DOHH2 (cell line): Measurements from ENCODE around the gene SUPT6H.

ENCODE experiments used
- EZH2phosphoT487 ChIP-seq: fragments of 200-600 bp; sonication (generic); IDR thresholded peaks from 2 replicates; pipeline ENCODE4 v1.6.1; 2017; ENCODE audit warnings: borderline replicate concordance, mild to moderate bottlenecking, antibody characterized with exemption, low read length, moderate library complexity, mixed read lengths
- TF ChIP-seq, protein P1 (sequence below): fragments of 200-600 bp; sonication (generic); IDR thresholded peaks from one replicate; pipeline ENCODE4 v1.5.1; 2014; ENCODE audit warnings: antibody characterized with exemption, mild to moderate bottlenecking, low read depth, low read length; ENCODE audit not compliant: poor library complexity, severe bottlenecking

GRCh38 chr17:28705728-28706334 is 43.8 kb downstream of the SUPT6H start:
- TF ChIP-seq, protein P1, sequence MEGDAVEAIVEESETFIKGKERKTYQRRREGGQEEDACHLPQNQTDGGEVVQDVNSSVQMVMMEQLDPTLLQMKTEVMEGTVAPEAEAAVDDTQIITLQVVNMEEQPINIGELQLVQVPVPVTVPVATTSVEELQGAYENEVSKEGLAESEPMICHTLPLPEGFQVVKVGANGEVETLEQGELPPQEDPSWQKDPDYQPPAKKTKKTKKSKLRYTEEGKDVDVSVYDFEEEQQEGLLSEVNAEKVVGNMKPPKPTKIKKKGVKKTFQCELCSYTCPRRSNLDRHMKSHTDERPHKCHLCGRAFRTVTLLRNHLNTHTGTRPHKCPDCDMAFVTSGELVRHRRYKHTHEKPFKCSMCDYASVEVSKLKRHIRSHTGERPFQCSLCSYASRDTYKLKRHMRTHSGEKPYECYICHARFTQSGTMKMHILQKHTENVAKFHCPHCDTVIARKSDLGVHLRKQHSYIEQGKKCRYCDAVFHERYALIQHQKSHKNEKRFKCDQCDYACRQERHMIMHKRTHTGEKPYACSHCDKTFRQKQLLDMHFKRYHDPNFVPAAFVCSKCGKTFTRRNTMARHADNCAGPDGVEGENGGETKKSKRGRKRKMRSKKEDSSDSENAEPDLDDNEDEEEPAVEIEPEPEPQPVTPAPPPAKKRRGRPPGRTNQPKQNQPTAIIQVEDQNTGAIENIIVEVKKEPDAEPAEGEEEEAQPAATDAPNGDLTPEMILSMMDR = no peak
- no peak for TF ChIP-seq EZH2phosphoT487
